Ishikawa (cell line): ENCODE results near the gene BRD7.

Experiments
- CEBPB ChIP-seq: IDR thresholded peaks from 2 replicates; pipeline ENCODE4 v1.6.1; 2012
- CREB1 ChIP-seq: IDR thresholded peaks from 2 replicates; pipeline ENCODE4 v1.6.1; 2012; ENCODE audit warnings: low read depth
- EGR1 ChIP-seq: IDR thresholded peaks from 2 replicates; pipeline ENCODE4 v1.6.1; 2012
- EP300 ChIP-seq: IDR thresholded peaks from 2 replicates; pipeline ENCODE4 v1.6.1; 2012; ENCODE audit warnings: borderline replicate concordance
- FOXM1 ChIP-seq: IDR thresholded peaks from 2 replicates; pipeline ENCODE4 v1.6.1; 2012; ENCODE audit warnings: low read depth, borderline replicate concordance
- NFIC ChIP-seq: IDR thresholded peaks from 2 replicates; pipeline ENCODE4 v1.6.1; 2012
- RAD21 ChIP-seq: IDR thresholded peaks from 2 replicates; pipeline ENCODE4 v1.6.1; 2012; ENCODE audit warnings: low read depth
- TAF1 ChIP-seq: IDR thresholded peaks from 2 replicates; pipeline ENCODE4 v1.6.1; 2012; ENCODE audit warnings: low read depth, mild to moderate bottlenecking
- TCF12 ChIP-seq: IDR thresholded peaks from 2 replicates; pipeline ENCODE4 v1.6.1; 2012; ENCODE audit warnings: low read depth
- TEAD4 ChIP-seq: IDR thresholded peaks from 2 replicates; pipeline ENCODE4 v1.6.1; 2012
- YY1 ChIP-seq: IDR thresholded peaks from 2 replicates; pipeline ENCODE4 v1.6.1; 2012; ENCODE audit warnings: low read depth
- TF ChIP-seq, protein P1 (sequence below): IDR thresholded peaks from 2 replicates; pipeline ENCODE4 v1.6.1; 2012; ENCODE audit warnings: low read depth, mild to moderate bottlenecking
- TF ChIP-seq, protein P2 (sequence below): IDR thresholded peaks from 2 replicates; pipeline ENCODE4 v1.6.1; 2012

GRCh38 chr16:50354082-50354481 is 14.7 kb downstream of the BRD7 start:
- TF ChIP-seq, protein P1, sequence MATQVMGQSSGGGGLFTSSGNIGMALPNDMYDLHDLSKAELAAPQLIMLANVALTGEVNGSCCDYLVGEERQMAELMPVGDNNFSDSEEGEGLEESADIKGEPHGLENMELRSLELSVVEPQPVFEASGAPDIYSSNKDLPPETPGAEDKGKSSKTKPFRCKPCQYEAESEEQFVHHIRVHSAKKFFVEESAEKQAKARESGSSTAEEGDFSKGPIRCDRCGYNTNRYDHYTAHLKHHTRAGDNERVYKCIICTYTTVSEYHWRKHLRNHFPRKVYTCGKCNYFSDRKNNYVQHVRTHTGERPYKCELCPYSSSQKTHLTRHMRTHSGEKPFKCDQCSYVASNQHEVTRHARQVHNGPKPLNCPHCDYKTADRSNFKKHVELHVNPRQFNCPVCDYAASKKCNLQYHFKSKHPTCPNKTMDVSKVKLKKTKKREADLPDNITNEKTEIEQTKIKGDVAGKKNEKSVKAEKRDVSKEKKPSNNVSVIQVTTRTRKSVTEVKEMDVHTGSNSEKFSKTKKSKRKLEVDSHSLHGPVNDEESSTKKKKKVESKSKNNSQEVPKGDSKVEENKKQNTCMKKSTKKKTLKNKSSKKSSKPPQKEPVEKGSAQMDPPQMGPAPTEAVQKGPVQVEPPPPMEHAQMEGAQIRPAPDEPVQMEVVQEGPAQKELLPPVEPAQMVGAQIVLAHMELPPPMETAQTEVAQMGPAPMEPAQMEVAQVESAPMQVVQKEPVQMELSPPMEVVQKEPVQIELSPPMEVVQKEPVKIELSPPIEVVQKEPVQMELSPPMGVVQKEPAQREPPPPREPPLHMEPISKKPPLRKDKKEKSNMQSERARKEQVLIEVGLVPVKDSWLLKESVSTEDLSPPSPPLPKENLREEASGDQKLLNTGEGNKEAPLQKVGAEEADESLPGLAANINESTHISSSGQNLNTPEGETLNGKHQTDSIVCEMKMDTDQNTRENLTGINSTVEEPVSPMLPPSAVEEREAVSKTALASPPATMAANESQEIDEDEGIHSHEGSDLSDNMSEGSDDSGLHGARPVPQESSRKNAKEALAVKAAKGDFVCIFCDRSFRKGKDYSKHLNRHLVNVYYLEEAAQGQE = no peak
- TF ChIP-seq TAF1 (no peak), CREB1 (no peak), TEAD4 (no peak), YY1 (no peak), EP300 (no peak), EGR1 (no peak), RAD21 (no peak), CEBPB (no peak), TCF12 (no peak), NFIC (no peak), FOXM1 (no peak)
- TF ChIP-seq, protein P2, sequence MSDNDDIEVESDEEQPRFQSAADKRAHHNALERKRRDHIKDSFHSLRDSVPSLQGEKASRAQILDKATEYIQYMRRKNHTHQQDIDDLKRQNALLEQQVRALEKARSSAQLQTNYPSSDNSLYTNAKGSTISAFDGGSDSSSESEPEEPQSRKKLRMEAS = no peak
